ENCODE data around the gene FOXN3.

GRCh38 chr14:89131004-89131750, 285.9 kb downstream of the FOXN3 start:
- TF ChIP-seq POLR2A (IDR thresholded peaks at IDR 0.05) (no peak), CTCF (IDR thresholded peaks at IDR 0.05) (no peak)
